ENCODE data around the gene SLC6A2. TPM values are rescaled to one million over a fixed set of nuclear protein-coding genes. Genes with fewer than 3 reads are reported as not detected.

The SLC6A2 gene
- total RNA-seq, 1 donor from 2014 or later = 4.1 TPM

DNA sequence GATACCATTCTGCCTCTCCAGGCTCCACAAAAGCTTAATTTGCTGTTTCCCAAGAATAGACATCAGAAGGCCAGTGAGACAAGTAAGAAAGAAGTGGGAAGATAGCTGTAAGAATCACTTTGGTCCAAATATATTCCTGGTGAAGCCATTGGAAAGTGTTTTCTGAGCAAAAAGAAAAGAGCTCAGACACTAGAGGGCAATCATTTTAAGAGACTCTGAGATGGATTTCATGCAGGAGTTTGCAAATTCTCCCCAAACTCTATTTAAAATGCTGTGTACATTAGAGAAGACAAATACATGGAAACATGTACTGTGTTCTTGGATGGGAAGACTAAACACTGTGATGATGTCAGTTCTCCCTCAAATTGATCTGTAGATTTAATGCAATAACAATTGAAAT is 8.0 kb upstream of the SLC6A2 start:
- DNase-seq = no peak

- no peak for DNase-seq
Measured at GRCh38 chr16:55651841-55652824, 3.7 kb upstream of the SLC6A2 start.

DNA sequence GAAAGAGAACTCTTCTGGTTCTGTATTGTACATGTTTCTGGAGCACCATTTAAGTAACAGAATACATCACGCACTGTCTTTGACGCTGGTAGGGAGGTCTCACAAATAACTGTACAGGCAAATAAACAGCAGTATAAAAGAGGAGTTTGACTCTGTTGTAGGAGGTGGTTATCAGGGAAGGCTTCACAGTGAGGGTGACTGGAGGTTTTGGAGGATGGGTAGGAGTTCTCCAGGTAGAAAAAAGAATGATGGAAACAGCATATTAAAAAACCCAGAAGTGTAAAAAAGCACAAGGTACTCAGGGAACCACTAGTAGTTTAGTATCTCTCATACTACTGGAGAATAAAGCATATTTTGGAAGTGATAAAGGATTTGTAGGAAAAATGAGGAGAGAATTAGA is 2.7 kb upstream of the SLC6A2 start:
- DNase-seq = no peak

DNA sequence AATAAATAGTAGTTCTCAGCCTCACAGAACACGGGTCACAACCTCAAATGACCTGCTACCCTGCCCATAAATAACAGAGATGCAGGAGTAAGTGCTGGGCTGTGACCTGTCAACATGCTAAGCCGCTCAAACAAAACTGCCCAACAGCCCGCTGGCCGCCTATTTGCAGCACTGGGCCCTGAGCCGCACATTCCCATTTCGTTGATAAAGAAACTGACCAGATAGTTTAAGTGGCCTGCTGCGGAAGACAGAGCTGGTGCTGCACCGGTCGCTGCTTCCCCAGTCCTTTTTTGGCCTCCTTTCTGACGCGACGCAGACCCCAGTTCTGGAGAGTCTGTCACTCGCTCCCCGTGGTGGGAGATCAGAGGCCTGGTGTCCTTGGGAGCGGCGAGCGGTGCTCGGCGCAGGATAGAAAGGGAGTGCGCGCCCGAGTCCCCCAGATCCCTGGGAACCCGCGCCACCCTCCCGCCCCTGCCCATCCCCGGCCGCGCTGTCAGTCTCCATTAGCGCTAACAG is 349 bp upstream of the SLC6A2 start:
- no peak for DNase-seq

DNA sequence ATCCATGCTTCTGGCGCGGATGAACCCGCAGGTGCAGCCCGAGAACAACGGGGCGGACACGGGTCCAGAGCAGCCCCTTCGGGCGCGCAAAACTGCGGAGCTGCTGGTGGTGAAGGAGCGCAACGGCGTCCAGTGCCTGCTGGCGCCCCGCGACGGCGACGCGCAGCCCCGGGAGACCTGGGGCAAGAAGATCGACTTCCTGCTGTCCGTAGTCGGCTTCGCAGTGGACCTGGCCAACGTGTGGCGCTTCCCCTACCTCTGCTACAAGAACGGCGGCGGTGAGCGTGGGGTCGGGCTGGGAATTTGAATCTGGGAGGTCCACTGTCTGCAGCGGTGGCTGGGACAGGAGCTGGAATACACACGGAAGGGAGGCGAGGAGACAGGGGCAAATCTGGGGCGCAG is 904 bp downstream of the SLC6A2 start:
- DNase-seq = no peak

GRCh38 chr16:55657616-55658015 is 1.8 kb downstream of the SLC6A2 start:
- DNase-seq = no peak

DNA sequence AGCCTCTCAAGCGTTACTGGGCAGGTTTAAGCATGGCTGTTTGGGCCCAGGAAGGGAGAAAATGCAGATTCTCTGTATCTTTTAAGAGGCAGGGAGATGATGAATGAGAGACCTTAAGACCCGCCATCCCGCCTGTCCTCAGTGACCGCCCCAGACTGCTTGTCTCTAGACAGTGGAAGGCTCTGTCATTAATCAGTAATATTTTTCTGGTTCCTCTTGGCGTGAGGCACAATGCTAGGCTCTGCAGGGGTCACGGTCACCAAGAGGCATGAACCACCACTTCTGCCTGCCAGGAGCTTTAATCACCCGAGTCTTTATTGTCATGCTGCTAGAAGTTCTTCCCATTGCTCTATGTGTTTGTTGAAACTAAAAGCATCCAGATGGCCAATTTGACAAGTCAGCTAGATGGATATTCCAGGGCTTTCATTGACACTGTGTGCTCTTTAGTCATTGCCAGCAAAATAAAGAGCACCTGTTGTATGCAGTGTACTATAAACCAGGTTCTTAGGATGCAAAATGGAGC is 3.2 kb downstream of the SLC6A2 start:
- peak; percentile 25 for DNase-seq

- DNase-seq = no peak
Measured at GRCh38 chr16:55660026-55660425, 4.2 kb downstream of the SLC6A2 start.

DNA sequence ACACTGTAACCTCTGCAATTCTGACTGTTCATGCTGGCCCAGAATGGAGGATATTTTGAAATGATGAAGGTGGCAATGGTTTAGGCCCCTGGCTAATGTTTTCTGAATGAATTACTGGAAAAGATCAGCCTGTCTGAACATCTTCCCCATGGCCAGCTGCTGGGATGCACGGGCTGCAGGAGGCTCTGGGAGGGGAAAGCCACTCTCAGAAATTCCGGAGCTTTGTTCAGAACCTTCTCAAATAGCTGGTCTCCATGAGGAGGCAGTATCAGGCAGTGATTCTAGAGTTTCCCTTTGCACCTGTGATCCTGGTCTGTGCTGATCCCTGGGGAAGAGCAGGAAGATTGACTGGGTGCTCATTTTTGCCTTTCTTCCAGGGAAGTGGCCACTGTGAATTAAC is 5.0 kb downstream of the SLC6A2 start:
- no peak for DNase-seq

DNA sequence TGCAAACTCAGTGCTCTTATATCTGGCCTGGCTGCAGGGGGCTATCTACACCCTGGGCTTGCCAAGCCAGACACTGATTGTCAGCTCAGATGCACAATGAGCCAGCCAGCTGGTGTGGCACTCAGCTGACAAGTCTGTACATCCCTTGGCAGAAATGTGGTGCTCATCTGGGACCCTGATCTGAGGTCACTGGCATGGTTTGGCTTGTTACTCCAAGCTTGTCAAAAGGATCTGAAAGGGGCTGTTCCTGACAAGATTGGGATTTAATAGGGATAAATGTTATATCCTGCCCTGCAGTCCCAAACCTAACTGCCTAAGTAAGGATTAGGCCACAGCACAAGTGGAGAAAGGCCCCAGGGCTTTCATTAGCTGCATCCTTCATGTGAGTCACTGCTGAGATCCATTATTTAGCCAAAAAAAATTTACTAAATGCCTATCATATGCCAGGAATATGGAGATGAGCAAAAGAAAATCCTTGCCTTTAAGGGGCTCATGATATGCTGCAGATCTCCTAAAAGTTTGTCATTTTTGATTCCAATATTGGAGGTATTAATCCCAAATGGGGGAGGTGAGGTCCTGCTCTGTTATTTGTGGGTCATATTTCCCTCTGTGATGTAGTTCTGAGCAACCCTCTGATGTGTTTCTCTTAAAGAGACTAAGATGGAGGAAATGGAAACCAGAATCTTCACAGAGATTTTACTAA is 6.3 kb downstream of the SLC6A2 start:
- DNase-seq = peak; percentile 93

DNA sequence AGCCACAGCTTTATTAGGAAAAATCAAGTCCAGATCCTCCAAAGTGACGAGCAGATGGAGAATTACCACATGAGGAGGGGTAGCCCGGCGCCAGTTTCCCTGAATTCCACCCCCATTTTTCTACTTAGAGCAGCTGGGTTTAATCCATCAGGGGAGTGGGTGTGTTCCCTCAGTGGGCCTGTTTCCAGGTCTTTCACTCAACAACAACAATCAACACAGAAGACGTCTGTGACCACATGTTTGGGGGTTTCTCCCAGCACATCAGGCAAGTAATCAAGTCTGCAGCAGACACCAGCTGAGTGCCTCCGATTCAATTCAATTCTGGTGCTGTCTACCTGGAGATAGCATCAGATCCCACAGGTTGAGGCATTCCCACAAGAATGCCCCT is 6.8 kb downstream of the SLC6A2 start:
- DNase-seq = peak; percentile 99

DNA sequence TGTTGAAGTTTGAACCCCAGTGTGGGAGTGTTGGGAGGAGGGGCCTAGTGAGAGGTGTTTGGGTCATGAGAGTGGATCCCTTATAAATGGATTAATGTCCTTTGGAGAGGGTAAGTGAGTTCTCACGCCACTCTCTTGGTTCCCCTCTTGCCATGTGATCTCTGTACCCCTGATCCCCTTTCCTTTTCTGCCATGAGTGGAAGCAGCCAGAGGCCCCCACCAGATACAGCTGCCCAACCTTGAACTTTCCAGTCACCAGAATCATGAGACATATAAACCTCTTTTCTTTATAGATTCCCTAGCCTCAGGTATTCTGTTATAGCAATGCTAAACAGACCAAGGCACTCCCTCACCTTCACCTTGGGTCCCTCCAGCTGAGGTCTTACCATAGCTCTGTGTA is 7.4 kb downstream of the SLC6A2 start:
- DNase-seq = no peak

GRCh38 chr16:55663765-55664677 is 8.2 kb downstream of the SLC6A2 start:
- no peak for DNase-seq

DNA sequence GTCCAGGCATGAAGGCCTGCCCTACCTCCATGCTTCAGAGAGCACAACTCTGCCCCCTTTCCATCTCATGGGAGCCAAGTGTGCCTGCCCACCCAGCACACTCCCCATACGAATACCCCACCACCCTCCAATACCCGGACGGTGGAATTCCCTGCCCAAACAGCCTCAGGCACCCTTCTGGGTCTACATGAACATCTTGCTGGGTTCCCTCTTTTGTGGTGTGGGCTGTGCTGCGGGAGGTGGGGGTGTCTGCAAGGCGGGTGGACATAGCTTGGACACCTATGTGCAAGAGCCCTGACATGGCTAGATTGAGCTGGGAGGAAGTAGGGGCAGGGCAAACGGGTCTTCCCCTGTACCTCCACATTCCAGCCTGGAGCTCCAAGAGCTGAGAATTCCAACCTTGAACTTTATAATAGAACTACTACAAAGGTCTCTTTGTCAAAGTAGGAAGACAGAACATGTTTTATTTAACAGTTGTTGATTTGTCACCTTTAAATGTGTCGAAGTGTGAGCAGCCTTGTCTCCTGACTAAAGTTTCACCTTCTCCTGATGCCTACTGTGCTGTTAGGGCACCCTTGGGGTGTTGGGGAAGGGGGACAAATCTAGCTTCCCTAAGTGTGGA is 9.1 kb downstream of the SLC6A2 start:
- no peak for DNase-seq

- DNase-seq = no peak
Measured at GRCh38 chr16:55665511-55665910, 9.7 kb downstream of the SLC6A2 start.

DNA sequence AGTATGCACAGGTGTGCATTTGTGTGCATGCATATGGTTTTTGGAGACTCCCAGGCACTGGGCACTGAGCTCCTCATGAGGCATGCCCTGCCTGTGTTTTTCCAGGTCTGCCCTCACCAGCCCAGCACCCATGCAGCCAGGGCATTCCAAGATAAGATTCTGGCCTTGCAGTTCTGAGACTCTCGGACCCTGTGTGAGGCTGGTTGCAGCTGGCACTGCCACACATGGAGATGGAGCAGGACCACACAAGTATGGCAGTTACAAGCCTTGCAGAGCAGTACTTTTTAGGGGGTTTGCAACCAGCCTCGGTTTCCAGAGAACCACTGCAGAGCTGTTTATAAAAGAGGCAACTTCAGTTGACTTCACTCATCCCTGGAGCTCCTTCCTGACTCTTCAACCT is 10.2 kb downstream of the SLC6A2 start:
- DNase-seq = no peak

DNA sequence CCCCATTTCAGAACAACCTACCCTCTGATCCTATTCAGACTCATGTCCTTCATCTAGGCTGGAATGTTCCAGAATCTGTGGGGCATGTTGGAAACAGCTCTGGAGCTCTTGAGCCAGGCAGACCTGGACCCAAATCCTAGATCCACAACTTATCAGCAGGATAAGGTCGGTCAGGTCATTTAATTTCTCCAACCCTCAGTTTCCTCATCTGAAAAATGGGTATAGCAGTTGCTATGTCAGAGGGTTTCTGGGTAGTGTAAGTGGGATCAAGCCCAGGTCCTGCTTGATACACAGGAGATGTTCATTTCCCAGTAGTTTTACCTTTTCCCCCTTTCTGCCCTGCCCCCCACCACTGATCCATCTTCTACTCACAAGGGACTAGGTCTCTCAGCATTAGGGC is 12.0 kb downstream of the SLC6A2 start:
- DNase-seq = no peak

DNA sequence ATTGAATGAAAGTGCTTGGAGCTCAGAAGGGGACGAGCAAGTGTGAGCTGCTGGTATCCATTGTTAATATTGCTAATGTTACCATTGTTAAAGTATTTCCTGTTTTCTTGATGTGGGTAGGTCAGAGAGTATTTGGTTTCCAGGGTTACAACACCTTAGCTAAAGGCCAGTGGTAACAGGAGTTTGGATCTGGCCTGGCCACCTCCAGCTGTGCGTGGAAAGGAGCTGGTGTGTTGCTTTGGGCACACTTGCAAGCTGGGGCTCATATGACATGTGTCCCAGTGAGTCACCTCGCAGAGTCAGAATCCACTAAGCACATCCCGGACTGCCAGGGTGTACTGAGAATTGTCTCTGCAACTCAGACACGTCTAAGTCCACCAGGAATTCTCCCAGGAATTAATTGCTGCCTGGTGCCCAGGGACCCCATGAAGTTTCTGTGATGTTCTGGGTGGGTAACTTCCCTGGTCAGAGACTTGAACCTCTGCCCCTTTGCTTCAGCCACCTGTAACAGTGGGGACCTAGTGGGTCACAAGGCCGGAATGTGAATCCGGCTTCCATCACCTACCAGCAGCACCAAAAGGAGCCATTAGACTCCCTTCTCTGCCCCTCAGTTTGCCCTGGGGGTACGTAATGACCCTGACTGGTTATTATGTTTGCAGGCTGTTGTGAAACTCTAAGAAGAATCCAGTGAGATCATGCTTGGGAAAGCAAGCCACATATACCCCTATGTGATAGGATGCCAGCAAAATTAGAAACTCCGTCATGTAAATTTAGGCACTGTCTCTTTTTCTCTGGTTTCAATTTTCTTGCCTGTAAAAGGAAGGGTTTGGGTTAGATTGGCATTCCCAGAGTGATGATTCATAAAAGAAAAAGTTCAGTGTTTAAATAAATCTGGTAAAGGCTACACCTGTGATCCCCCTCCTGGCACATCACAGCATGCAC is 12.8 kb downstream of the SLC6A2 start:
- DNase-seq = peak; percentile 7

GRCh38 chr16:55671206-55671973 is 15.6 kb downstream of the SLC6A2 start:
- no peak for DNase-seq

- DNase-seq = no peak
Measured at GRCh38 chr16:55671974-55672280, 16.1 kb downstream of the SLC6A2 start.

Measured in skin of body (tissue), 2 donors.